HG02840 (cell line): ENCODE measurements around the gene TEX44.

Experiments
- ATAC-seq: cut with Tn5 transposase; IDR thresholded peaks from one replicate; pipeline ENCODE4 v1.9.1; 2021; ENCODE audit warnings: mild to moderate bottlenecking, moderate library complexity, moderate number of reproducible peaks; ENCODE audit not compliant: unreplicated experiment, low FRiP score

TEX44 gene

DNA sequence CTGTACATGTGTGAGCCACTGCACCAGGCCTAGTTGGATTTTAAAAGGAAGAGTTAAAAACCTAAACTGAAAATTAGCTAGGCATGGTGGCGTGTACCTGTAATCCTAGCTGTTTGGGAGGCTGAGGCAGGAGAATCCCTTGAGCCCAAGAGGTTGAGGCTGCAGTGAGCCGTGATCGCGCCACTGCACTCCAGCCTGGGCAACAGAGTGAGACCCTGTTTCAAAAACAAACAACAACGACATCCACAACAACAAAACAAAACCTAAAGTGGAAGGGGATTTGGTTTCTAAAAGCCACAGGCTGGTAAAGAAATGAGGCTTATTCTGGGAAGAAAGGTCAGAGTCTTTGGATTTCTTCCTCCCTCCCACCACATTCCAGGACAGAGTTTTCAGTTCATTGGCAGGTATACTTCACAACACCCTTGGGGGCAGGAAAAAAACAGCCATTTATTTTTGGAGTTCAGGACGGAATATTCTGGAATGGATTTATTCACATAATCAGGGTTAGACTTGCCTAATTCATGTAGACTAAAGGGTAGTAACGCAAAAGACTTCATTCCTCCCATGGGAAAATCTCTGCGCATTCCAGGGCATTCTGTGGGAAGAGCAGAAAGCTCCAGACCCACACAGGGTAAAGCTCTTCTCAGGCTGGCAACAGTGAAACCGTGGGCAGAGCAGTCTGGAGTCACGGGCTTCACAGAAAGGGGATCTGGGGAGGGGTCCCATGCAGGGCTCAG, 34.9 kb downstream of the TEX44 start:
- no peak for ATAC-seq

- ATAC-seq = no peak
Measured at GRCh38 chr2:231632559-231633142, 40.0 kb downstream of the TEX44 start.

DNA sequence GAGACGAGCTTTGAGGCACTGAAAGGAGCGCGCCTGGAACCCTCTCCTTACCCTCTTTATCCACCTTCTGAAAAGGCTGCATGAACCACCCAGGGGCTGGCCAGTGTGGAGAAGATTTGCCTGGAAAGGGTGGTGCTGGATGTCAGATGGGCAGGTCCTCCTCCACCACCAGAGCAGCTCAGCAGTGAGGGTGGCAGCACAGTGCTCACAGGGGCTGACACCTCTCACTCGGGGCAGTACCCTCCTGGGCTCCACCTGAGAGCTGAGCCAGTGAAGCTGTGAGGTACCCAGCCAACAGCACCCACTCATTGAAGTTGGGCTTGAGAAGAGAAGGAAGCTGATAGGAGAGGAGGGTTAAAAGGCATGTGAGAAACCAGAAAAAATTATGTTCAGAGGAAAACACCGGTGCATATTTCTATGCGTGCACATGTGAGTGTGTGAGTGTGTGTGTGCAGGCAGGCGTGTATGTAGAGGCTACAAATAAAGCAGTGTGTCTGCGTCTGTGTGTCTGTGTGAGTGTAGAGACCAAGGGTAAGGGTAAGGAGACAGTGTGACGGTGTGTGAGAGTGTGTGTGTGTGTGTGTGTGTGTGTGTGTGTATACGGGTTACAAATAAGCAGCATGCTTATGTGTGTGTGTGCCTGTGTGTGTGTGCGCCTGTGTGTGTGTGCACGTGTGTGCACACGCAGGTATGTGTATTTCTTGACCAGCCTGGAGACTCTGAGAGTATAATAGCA, 40.7 kb downstream of the TEX44 start:
- no peak for ATAC-seq

DNA sequence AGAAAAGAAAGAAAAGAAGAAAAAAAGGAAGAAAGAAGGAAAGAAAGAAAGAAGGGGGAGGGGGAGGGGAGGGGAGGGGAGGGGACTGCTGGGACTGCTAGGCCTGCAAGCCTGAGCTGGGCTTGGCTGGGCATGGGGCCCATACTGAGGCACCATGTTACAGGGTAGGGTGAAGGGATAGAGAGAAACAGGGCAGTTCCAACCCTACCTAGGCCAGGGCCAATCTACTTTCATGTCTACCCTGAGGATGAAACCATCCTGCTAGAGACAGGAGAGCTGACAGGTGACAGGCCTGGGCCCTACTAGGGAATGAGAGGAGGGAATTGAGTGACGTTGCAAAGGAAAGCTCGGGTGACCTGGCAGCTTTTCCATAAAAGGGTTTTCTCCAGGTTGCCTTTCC, 41.7 kb downstream of the TEX44 start:
- ATAC-seq = no peak

- ATAC-seq = no peak
Measured at GRCh38 chr2:231634951-231635875, 42.5 kb downstream of the TEX44 start.

GRCh38 chr2:231640241-231640640, 47.6 kb downstream of the TEX44 start:
- ATAC-seq = no peak

DNA sequence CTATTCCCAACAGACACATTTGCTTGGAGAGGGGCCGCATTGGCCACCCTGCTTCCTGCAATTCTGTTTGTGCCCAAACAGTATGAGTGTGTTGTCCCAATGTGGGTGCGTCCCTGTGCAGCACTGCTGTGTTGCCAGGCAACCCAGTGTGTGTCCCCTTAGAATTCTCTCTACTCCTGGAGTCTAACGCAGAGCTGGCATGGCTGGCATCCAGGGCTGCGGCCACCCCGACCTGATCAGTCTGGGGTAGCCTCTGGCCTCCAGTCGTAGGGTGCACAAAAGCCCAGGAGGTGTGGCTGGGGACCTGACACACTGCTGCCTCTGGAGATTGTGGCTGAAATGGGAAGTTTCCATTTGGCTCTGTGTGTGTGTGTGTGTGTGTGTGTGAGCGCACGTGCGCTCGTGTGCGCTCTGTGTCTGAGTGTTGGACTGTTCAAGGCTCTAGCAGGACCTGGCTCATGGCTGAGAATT, 48.0 kb downstream of the TEX44 start:
- no peak for ATAC-seq

DNA sequence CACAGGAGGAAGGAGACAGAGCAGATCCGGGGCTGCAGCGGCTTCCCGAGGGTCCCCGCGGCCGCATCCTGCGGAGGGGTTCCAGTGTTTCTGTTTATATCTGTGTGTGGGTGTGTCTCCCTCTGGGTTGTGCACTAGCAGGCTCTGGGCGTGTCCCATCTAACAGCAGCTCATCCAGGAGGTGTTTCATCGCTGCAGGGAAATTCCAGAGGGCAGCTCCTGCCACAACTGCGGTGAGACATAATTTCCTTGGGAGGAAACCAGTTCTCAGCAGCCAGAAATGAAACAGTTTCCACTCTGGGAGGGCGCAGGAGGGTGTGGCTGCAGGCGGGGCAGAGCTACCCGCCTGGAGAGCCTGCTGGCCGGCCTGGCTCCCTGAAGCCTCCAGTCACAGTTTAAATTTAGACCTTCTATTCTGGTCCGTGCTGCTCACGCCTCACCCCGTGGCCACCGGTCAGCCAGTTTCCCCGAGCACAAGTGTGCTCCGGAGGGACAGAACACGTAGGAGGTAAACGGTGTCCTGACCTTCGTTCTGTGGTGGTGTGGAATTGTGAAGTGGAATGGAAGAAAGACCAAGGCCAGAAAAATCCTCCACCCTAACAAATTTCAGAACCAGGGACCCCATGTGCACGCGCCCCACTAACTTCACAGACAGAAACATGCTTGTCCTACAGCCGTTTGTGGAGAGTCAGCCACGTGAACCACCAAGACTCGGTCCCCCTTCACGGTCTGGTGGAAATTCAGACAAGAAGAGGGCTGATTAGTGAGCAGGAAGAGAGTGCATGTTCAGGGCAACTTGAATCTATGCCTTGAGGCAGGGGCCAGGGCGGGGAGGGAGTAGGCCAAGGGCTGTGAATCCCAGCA, 50.2 kb downstream of the TEX44 start:
- no peak for ATAC-seq

DNA sequence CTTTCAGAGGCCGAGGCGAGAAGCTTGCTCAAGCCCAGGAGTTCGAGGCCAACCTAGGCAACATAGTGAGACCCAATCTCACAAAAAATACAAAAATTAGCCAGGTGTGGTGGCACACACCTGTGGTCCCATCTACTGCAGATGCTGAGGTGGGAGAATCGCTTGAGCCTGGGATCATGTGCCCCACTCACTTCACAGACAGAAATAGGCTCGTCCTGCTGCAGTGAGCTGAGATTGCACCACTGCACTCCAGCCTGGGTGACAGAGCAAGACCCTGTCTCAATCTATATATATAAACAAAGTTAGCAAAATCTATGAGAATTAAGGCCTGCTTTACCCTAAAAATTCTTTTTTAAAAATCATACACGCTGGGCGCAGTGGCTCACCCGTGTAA, 50.8 kb downstream of the TEX44 start:
- ATAC-seq = no peak
